HG02642 (cell line): Measurements from ENCODE around the gene SKIDA1.

Experiments
- ATAC-seq: cut with Tn5 transposase; IDR thresholded peaks from one replicate; pipeline ENCODE4 v1.9.1; 2021; ENCODE audit warnings: mild to moderate bottlenecking; ENCODE audit not compliant: unreplicated experiment, poor library complexity

The SKIDA1 gene

DNA sequence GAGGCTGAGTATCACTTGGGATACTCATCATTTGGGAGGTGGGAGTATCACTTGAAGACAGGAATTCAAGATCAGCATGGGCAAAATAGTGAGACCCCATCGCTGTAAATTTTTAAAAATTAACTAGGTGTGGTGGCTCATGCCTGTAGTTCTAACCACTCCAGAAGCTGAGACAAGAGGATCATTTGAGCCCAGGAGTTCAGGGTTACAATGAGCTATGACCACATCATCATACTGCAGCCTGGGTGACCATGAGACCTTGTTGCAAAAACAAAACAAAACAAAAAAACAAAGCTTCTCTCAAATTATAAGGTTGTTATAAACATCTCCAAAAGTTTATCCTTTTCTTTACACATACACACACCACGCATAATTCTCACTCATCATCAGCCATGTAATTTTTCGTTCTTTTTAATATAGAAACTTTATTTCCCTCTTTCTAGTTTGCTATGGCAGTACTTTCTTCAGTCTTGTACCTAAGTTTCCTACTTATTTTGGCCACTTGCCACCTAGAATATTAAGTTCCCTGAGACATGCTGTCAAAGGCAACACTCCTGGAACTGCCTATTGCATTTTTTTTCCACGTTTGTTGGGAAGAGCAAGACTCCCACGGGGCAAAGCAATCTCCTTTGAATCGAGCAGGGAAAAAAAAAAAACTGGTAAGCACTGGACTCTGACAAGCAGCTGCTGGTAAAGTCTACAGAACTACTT, 37.1 kb downstream of the SKIDA1 start:
- ATAC-seq: no peak

DNA sequence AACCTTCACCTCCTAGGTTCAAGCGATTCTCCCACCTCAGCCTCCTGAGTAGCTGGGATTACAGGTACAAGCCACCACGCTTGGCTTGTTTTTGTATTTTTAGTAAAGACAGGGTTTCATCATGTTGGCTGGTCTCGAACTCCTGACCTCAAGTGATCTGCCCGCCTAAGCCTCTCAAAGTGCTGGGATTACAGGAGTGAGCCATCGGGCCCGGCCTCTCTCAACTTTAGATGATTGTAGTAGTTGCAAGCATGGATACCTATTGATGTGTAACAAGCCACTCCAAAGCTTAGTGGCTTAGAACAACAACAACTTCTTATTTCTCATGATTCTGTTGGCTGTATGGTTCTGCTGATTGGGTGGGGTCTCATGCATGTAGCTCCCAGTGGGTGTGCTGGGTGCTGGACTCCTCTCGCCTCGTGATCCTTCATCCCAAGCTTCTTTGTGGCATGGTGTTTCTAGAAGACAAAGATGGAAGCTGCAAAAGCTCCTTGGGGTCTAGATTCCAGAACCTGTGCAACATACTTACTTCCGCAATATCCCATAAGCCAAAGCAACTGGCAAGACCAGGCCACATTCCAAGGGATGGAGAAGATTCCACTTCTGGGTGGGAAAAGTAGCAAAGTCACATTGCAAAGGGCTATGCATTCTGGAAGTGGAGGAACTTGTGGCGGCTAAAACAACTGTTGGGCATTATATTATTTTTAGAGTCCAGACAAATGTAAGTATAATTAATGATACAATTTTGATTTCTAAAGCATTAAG, 37.9 kb downstream of the SKIDA1 start:
- ATAC-seq: no peak

GRCh38 chr10:21482821-21483220, 42.7 kb downstream of the SKIDA1 start:
- ATAC-seq: no peak

GRCh38 chr10:21481407-21481806, 44.1 kb downstream of the SKIDA1 start:
- no peak for ATAC-seq

GRCh38 chr10:21479570-21480315, 45.7 kb downstream of the SKIDA1 start:
- ATAC-seq: no peak

GRCh38 chr10:21475393-21475792, 50.1 kb downstream of the SKIDA1 start:
- no peak for ATAC-seq

- no peak for ATAC-seq
These were observed 51.9 kb downstream of the SKIDA1 start for GRCh38 chr10:21473541-21473940.

DNA sequence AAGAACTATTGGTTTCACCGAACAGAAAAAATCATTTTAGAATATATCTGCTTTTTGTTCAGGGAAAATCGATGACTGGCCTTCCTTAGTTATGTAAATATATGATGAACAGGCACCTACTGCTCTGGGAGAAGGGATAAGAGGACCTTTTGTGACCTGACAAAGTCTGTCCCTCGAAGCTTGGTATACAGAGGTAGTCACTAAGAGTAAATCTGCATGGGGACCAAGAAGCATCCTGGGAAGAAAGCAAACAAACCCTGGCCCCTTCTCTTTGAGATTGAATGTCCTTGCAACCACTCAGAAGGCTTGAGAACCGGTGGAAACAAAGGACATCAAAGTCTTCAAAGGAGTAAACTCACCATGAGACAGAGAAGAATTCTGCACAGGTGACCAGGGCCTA, 52.3 kb downstream of the SKIDA1 start:
- no peak for ATAC-seq

GRCh38 chr10:21468086-21468485, 57.4 kb downstream of the SKIDA1 start:
- no peak for ATAC-seq

GRCh38 chr10:21467633-21468032, 57.8 kb downstream of the SKIDA1 start:
- no peak for ATAC-seq

- no peak for ATAC-seq
These were observed 61.3 kb downstream of the SKIDA1 start for GRCh38 chr10:21464134-21464533.
